Coronary artery (tissue), 2 donors: ENCODE data around the gene APBA1.

Experiments
- DNase-seq: peaks from one replicate; pipeline ENCODE4 v3.0.0-alpha.2; 2017; ENCODE audit warnings: low spot score
- H3K27ac ChIP-seq, 2 donors: fragments of 200-600 bp; sonication (generic); one replicate each; pipeline ENCODE4 v1.5.1; 2016 to 2019
- H3K4me3 ChIP-seq: fragments of 200-600 bp; sonication (generic); 2 replicates; pipeline ENCODE4 v1.5.1; 2016; ENCODE audit warnings: mild to moderate bottlenecking, moderate library complexity
- CTCF ChIP-seq: fragments of 200-600 bp; sonication (generic); IDR thresholded peaks from one replicate; pipeline ENCODE4 v1.5.1; 2019; ENCODE audit warnings: antibody characterized with exemption

Gene APBA1

GRCh38 chr9:69658987-69659675 lies 13.0 kb downstream of the APBA1 start:
- no peak for TF ChIP-seq CTCF
- no peak for DNase-seq
- Histone ChIP-seq H3K4me3 (no peak overlapping the region), H3K27ac (no peak overlapping the region)

- no peak for DNase-seq
- TF ChIP-seq CTCF: no peak
Measured at GRCh38 chr9:69657269-69657668, 14.9 kb downstream of the APBA1 start.

GRCh38 chr9:69655065-69655464 lies 17.1 kb downstream of the APBA1 start:
- no peak for TF ChIP-seq CTCF
- no peak for DNase-seq
- no peak overlapping the region for H3K27ac ChIP-seq
- no peak overlapping the region for H3K4me3 ChIP-seq

More at GRCh38 chr9:69657269-69657668, 14.9 kb downstream of the APBA1 start:
- no peak overlapping the region for H3K4me3 ChIP-seq
- no peak overlapping the region for H3K27ac ChIP-seq

- DNase-seq: no peak
- TF ChIP-seq CTCF: no peak
- no peak overlapping the region for H3K27ac ChIP-seq
Measured at GRCh38 chr9:69653261-69653660, 18.9 kb downstream of the APBA1 start.

GRCh38 chr9:69649566-69650250 lies 22.5 kb downstream of the APBA1 start:
- H3K4me3 ChIP-seq: no peak overlapping the region
- no peak for TF ChIP-seq CTCF
- H3K27ac ChIP-seq: no peak overlapping the region
- no peak for DNase-seq

More at GRCh38 chr9:69653261-69653660, 18.9 kb downstream of the APBA1 start:
- no peak overlapping the region for H3K4me3 ChIP-seq

- no peak for TF ChIP-seq CTCF
- Histone ChIP-seq H3K27ac (no peak overlapping the region), H3K4me3 (no peak overlapping the region)
- no peak for DNase-seq
Measured at GRCh38 chr9:69647804-69648203, 24.4 kb downstream of the APBA1 start.

GRCh38 chr9:69646810-69647209 lies 25.4 kb downstream of the APBA1 start:
- no peak overlapping the region for H3K4me3 ChIP-seq
- H3K27ac ChIP-seq: no peak overlapping the region
- TF ChIP-seq CTCF: no peak
- no peak for DNase-seq
